Measurements from ENCODE around the gene FGFR2.

Gene FGFR2

DNA sequence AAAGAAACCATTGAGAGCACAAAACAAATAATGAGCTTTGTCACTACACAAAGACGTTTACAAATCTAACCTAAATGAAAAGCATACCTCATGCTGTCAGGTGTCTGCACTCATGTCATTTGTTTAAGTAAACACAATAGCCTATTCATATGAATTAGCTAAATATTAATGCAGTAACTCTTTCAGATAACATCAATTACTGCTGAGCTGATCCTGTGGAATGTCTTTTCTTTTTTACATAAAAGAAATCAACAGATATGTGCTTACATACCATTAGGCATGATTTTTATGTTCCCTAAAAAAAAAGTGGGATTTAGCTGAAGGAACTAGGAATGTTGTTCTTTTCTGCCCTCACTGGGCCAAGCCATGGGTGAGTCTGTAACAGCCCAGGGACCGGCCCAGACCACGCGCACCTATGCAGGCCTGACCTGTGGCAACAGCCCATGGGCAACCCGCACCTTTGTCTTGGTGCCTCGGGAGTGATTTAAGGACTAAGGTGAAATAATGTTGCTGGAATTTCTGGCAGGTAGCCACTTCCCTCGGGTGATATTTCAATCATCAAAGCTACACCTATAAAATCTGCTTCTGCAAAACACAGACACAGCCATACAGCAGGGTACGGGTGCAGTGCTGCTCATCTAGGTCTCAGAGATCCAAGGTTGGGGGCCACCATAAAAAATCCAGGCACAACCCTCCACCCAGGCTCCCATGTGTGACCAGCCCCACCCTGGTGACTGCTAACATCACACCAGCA, 44.6 kb downstream of the FGFR2 start:
- no peaks in the 10 kb centered on the region for H3K4me1 ChIP-seq (ENCODE audit: control insufficient read depth, insufficient read depth, low read length, unreplicated experiment)
- no peak overlapping the region for H2AFZ ChIP-seq (ENCODE audit: low read length, unreplicated experiment)
- no peaks in the 10 kb centered on the region for H3K36me3 ChIP-seq (ENCODE audit: insufficient read depth, low read length)
- H3K79me2 ChIP-seq (ENCODE audit: control insufficient read depth, insufficient read depth, low read length, unreplicated experiment) = no peaks in the 10 kb centered on the region
- H3K27ac ChIP-seq (ENCODE audit: low read depth, low read length) = no peak overlapping the region
- H3K27me3 ChIP-seq (ENCODE audit: insufficient read depth, low read length) = no peaks in the 10 kb centered on the region
- H3K4me3 ChIP-seq (ENCODE audit: low read depth, low read length) = no peak overlapping the region

DNA sequence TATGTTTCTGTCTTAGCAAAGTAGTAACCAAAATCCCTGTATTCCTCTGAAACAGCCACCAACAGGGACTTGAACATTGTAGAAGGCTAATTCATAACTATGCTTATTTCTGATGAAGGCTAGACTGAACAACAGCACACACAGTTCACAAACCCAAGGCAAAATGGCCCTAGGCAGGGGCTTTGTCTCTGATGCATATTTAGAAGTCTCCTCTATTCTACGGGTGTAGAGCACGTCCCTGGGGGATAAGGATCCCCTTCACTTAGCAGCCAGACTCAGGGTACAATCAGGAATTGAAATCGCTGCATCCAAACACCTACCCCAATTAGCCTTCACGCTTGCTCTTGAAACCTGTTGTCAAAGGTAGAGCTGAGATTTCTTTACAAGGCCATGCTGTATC, 45.5 kb downstream of the FGFR2 start:
- no peaks in the 10 kb centered on the region for H3K79me2 ChIP-seq (ENCODE audit: control insufficient read depth, insufficient read depth, low read length, unreplicated experiment)
- no peak overlapping the region for H2AFZ ChIP-seq (ENCODE audit: low read length, unreplicated experiment)
- no peaks in the 10 kb centered on the region for H3K4me1 ChIP-seq (ENCODE audit: control insufficient read depth, insufficient read depth, low read length, unreplicated experiment)
- no peaks in the 10 kb centered on the region for H3K27me3 ChIP-seq (ENCODE audit: insufficient read depth, low read length)
- no peak overlapping the region for H3K4me3 ChIP-seq (ENCODE audit: low read depth, low read length)
- H3K36me3 ChIP-seq (ENCODE audit: insufficient read depth, low read length) = no peaks in the 10 kb centered on the region
- no peak overlapping the region for H3K27ac ChIP-seq (ENCODE audit: low read depth, low read length)

DNA sequence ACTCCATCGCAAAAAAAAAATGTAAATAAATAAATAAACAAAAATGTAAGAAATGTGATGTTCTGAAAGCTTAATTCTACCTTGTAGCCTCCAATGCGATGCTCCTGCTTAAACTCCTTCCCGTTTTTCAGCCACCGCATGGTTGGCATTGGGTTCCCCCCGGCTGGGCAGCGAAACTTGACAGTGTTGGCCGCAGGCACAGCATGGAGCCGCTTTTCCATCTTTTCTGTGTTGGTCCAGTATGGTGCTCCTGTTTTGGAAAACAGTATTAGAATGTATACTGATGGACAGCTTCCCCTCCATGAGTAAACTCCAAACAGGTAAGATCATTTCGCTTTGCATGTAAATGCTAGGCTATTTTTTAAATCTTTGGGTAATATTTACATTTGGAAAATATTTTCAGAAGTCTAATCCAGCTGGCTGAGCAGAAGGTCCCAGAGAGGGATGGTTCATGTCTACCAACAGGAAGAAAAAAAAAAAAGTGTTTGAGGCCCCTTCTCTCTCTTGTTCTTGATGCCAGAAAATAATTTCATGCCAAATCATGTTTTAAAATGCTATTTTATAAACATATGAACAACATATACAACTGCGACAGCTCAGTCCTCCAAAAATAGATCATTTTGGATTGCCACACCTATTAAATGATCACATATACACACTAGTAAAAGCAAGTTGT, 46.9 kb downstream of the FGFR2 start:
- Histone ChIP-seq H3K27me3 (ENCODE audit: insufficient read depth, low read length) (no peaks in the 10 kb centered on the region), H3K27ac (ENCODE audit: low read depth, low read length) (no peak overlapping the region), H3K79me2 (ENCODE audit: control insufficient read depth, insufficient read depth, low read length, unreplicated experiment) (no peaks in the 10 kb centered on the region), H3K4me3 (ENCODE audit: low read depth, low read length) (no peak overlapping the region), H3K36me3 (ENCODE audit: insufficient read depth, low read length) (no peaks in the 10 kb centered on the region), H3K4me1 (ENCODE audit: control insufficient read depth, insufficient read depth, low read length, unreplicated experiment) (no peaks in the 10 kb centered on the region), H2AFZ (ENCODE audit: low read length, unreplicated experiment) (no peak overlapping the region)

DNA sequence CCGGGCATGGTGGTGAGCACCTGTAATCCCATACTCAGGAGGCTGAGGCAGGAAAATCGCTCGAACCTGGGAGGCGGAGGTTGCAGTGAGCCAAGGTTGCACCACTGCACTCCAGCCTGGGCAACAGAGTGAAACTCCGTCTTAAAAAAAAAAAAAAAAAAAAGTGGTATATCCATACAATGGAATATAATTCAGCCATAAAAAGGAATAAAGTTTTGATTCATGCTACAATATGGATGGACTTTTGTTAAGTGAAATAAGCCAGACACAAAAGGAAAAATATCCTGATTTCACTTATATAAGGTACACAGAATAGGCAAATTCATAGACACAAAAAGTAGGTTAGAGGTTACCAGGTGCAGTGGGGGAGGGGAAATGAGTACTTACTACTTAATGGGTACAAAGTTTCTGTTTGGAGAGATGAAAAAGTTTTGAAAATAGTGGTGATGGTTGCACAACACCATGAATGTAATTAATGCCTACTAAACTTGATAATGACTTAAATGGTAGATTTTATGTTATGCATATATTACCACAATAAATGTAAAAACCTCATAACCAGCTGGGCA, 53.9 kb downstream of the FGFR2 start:
- Histone ChIP-seq H3K36me3 (ENCODE audit: insufficient read depth, low read length) (no peaks in the 10 kb centered on the region), H3K79me2 (ENCODE audit: control insufficient read depth, insufficient read depth, low read length, unreplicated experiment) (no peaks in the 10 kb centered on the region), H3K27ac (ENCODE audit: low read depth, low read length) (no peak overlapping the region), H3K27me3 (ENCODE audit: insufficient read depth, low read length) (no peaks in the 10 kb centered on the region), H3K4me3 (ENCODE audit: low read depth, low read length) (no peak overlapping the region), H2AFZ (ENCODE audit: low read length, unreplicated experiment) (no peak overlapping the region), H3K4me1 (ENCODE audit: control insufficient read depth, insufficient read depth, low read length, unreplicated experiment) (no peaks in the 10 kb centered on the region)

DNA sequence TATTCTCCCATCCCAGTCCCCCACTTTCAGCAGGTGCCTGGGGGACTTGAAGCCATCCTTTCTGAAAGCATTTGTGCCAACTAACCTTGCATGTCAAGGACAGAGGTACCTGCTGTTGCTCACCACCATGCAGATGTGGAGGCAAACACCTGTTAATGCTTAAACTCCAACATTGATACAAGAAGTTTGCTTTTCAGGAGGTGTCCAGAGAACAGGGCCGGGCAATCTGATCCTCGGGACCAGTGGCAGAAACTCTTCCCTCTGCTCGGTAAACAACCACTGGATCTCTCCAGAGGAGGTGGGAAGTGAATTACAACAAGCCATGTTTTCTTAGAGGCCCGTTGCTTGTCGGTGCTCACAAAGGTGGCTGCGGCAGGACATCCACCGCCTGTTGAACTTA, 54.7 kb downstream of the FGFR2 start:
- H3K36me3 ChIP-seq (ENCODE audit: insufficient read depth, low read length) = no peaks in the 10 kb centered on the region
- no peak overlapping the region for H2AFZ ChIP-seq (ENCODE audit: low read length, unreplicated experiment)
- H3K4me1 ChIP-seq (ENCODE audit: control insufficient read depth, insufficient read depth, low read length, unreplicated experiment) = no peaks in the 10 kb centered on the region
- no peak overlapping the region for H3K4me3 ChIP-seq (ENCODE audit: low read depth, low read length)
- no peaks in the 10 kb centered on the region for H3K79me2 ChIP-seq (ENCODE audit: control insufficient read depth, insufficient read depth, low read length, unreplicated experiment)
- H3K27ac ChIP-seq (ENCODE audit: low read depth, low read length) = no peak overlapping the region
- H3K27me3 ChIP-seq (ENCODE audit: insufficient read depth, low read length) = no peaks in the 10 kb centered on the region

DNA sequence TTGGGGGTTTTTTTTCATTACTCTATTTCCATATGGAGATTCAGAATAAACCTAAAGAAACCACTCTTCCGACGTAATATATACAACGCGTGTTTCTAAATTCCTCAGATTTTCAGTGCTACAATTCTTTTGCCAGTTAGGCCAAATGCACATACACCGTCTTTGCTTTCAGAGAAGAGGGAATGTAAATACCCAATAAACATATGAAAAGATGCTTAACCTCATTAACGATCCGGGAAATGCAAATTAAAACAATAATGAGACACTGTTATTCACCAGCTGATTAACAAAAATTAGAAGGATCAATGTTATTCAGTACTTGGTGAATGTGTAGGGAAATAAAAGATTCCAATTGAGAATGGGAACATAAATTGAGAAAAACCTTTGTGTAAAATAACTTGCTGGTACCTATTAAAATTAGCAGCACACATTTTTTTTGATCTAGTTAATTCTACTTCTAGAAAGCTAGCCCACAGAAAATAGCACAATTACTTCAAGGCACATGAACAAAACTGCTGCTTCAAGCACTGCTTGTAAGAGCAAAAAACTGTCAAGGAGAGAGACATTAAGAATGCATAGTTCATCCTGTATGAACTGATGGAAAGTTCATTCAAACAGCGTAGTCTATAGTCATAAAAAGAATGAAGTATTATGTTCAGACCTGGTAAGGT, 56.7 kb downstream of the FGFR2 start:
- Histone ChIP-seq H2AFZ (ENCODE audit: low read length, unreplicated experiment) (no peak overlapping the region), H3K27ac (ENCODE audit: low read depth, low read length) (no peak overlapping the region), H3K4me3 (ENCODE audit: low read depth, low read length) (no peak overlapping the region), H3K27me3 (ENCODE audit: insufficient read depth, low read length) (no peaks in the 10 kb centered on the region), H3K79me2 (ENCODE audit: control insufficient read depth, insufficient read depth, low read length, unreplicated experiment) (no peaks in the 10 kb centered on the region), H3K36me3 (ENCODE audit: insufficient read depth, low read length) (no peaks in the 10 kb centered on the region), H3K4me1 (ENCODE audit: control insufficient read depth, insufficient read depth, low read length, unreplicated experiment) (no peaks in the 10 kb centered on the region)

DNA sequence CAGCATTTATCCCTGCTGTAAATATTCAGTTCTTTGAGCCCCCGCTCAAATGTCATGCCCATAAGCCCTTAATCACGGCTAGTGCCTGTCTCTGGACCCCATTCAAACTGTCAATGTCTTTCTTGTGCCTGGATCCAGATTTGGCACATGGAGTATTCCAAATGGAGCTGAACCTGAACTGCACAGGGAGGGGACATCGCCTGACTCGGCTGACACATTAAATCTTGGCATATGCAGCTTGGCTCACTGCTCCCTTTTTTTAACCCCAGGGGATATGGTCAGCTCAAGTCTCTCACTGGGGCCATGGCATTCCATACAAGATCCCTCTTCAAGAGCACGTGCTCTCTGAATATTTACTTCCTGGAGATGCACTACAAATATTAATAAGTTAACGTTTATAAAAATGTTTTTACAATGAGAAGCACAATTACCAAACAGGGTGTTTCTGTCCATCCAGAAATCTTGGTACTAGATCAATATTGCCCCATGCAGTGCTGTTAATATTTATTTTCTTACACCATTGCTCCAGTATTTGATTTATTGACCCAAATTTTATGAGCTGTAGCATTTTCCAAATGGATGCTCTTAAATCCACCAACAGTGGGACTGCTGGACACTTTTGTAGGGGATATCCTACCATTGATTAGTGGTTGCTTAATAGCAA, 57.4 kb downstream of the FGFR2 start:
- H3K36me3 ChIP-seq (ENCODE audit: insufficient read depth, low read length) = no peaks in the 10 kb centered on the region
- no peaks in the 10 kb centered on the region for H3K79me2 ChIP-seq (ENCODE audit: control insufficient read depth, insufficient read depth, low read length, unreplicated experiment)
- H3K27me3 ChIP-seq (ENCODE audit: insufficient read depth, low read length) = no peaks in the 10 kb centered on the region
- H3K27ac ChIP-seq (ENCODE audit: low read depth, low read length) = no peak overlapping the region
- H3K4me3 ChIP-seq (ENCODE audit: low read depth, low read length) = no peak overlapping the region
- H2AFZ ChIP-seq (ENCODE audit: low read length, unreplicated experiment) = no peak overlapping the region
- H3K4me1 ChIP-seq (ENCODE audit: control insufficient read depth, insufficient read depth, low read length, unreplicated experiment) = no peaks in the 10 kb centered on the region

DNA sequence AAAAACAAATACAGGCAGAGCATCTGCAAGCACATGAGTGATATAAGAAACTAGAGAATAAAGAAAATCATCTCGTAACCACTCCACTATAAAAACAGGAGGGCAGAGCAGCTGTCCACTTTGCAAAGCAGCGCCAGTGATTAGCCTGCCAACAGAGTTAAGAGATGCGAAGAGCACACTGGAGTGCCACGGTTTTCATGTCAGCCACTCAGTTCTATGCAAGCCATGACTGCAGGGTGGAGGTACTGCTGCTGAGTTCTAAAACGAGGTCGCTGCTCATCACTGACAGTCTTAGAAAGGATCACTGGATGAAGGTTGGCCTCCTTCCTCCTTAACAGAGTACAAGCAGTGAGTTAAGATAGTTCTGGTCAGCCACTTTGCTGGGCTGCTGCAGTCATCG, 58.5 kb downstream of the FGFR2 start:
- H3K36me3 ChIP-seq (ENCODE audit: insufficient read depth, low read length) = no peaks in the 10 kb centered on the region
- H3K79me2 ChIP-seq (ENCODE audit: control insufficient read depth, insufficient read depth, low read length, unreplicated experiment) = no peaks in the 10 kb centered on the region
- no peak overlapping the region for H2AFZ ChIP-seq (ENCODE audit: low read length, unreplicated experiment)
- H3K27me3 ChIP-seq (ENCODE audit: insufficient read depth, low read length) = no peaks in the 10 kb centered on the region
- H3K4me3 ChIP-seq (ENCODE audit: low read depth, low read length) = no peak overlapping the region
- H3K27ac ChIP-seq (ENCODE audit: low read depth, low read length) = no peak overlapping the region
- H3K4me1 ChIP-seq (ENCODE audit: control insufficient read depth, insufficient read depth, low read length, unreplicated experiment) = no peaks in the 10 kb centered on the region

DNA sequence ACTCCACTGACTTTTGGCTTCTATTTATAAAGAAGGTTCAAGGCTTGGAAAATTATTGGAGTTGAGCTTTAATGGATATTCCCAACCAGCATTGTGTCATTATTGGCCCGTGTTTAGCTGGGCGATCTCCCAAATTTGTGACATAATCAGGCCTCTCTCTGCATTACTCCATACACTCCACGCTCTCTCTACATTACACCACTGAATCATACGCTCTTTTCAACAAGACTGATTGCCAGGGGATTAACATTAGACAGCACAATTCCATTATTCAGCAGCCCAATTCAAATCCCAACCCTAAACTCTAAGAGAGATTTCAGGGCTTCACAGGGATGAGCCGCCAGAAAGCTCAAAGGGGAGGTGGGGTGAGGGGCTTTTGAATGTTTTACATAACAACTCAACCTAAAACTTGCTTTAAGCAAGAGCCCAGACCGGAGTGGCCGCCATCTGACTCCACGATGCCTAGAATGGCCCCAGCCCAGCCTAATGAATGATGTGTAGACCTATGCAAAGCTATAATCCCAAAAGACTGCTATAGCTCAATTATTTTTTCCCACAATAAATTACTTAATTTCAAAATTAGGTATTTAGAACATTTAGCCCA, 61.8 kb downstream of the FGFR2 start:
- Histone ChIP-seq H3K27me3 (ENCODE audit: insufficient read depth, low read length) (no peaks in the 10 kb centered on the region), H2AFZ (ENCODE audit: low read length, unreplicated experiment) (no peak overlapping the region), H3K27ac (ENCODE audit: low read depth, low read length) (no peak overlapping the region), H3K36me3 (ENCODE audit: insufficient read depth, low read length) (no peaks in the 10 kb centered on the region), H3K4me3 (ENCODE audit: low read depth, low read length) (no peak overlapping the region), H3K4me1 (ENCODE audit: control insufficient read depth, insufficient read depth, low read length, unreplicated experiment) (no peaks in the 10 kb centered on the region), H3K79me2 (ENCODE audit: control insufficient read depth, insufficient read depth, low read length, unreplicated experiment) (no peaks in the 10 kb centered on the region)

DNA sequence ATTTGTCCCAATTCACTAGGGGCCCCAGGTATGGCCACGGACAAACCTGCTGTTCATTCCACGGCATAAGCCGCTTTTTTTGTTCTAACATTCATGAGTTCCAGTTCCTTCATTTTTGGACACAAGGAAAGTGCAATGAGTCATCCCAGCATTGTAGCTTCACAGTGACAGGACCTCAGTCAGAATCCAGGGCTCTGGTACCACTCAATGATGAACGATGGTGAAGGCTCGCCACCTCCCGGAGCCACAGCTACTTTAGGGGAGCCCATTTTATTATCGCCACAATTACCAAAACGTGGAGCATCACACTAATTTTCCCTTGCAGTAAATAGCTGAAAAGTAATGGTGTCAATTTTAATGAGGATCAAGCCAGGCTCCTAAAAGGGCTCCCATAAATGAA, 62.9 kb downstream of the FGFR2 start:
- Histone ChIP-seq H3K27me3 (ENCODE audit: insufficient read depth, low read length) (no peaks in the 10 kb centered on the region), H2AFZ (ENCODE audit: low read length, unreplicated experiment) (no peak overlapping the region), H3K27ac (ENCODE audit: low read depth, low read length) (no peak overlapping the region), H3K79me2 (ENCODE audit: control insufficient read depth, insufficient read depth, low read length, unreplicated experiment) (no peaks in the 10 kb centered on the region), H3K4me1 (ENCODE audit: control insufficient read depth, insufficient read depth, low read length, unreplicated experiment) (no peaks in the 10 kb centered on the region), H3K36me3 (ENCODE audit: insufficient read depth, low read length) (no peaks in the 10 kb centered on the region), H3K4me3 (ENCODE audit: low read depth, low read length) (no peak overlapping the region)
